Measurements from ENCODE around the gene CDK4. TPM values are rescaled to one million over a fixed set of nuclear protein-coding genes. Genes with fewer than 3 reads are reported as not detected.

Gene CDK4
- total and polyA plus RNA-seq, 2 of the 13 experiments (the other 11 are each of a cell fraction or from before 2014, with no cell fraction given) = 191 to 209 TPM

DNA sequence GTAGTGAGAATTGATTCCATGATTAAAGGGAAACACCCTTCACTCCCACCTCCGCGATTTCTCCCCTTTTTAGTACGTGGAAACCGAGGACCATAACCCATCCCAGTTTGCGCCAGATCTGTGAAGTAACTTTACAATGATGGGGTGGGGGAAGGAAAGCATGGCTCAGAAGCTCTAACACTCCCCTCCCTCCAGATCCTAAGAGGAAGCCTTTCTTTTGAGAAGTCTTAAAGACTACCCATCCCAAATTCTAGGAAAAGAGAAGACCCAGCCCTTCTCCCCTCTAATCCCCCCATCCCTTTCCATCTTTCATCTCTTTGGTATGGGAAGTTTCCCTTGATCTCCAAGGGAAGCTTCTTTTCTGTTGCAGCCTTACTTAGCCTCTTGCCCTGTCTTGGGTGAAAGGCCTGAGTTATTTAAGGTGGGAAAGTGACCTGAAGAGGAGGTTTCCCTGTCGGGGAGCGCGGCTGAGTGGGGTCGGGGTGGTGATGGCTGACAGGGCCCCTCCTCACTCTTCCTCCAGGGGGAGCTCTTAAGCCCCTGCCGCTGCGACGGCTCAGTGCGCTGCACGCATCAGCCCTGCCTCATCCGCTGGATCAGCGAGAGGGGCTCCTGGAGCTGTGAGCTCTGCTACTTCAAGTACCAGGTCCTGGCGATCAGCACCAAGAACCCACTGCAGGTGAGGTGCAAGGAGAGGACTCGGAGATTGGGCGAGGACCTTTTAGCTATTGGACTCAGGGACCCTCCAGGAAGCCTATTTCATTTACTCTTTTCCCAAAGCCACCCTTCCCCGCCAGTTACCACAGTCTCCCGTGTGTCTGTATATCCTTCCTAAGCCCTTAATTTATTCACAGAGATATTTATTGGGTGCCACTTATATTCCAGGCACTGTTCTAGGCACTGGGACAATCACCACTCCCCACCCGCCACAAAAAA is 4.6 kb upstream of the CDK4 start (continued):
- TF ChIP-seq ETV5 (CRISPR knock-in tag; IDR thresholded peaks at IDR 0.05; ENCODE audit: borderline replicate concordance) (0 out of 2 replicates have a peak, but pooled peaks have one; percentile 23), ZNF224 (CRISPR knock-in tag; IDR thresholded peaks at IDR 0.05) (no peak), KDM1A (CRISPR knock-in tag; IDR thresholded peaks at IDR 0.05) (no peak), POGZ (CRISPR knock-in tag; IDR thresholded peaks at IDR 0.05) (peak; percentile 53; the same call in 1 of the 2 replicates), ZNF678 (CRISPR knock-in tag; IDR thresholded peaks at IDR 0.05) (no peak), STAG1 (CRISPR knock-in tag; IDR thresholded peaks at IDR 0.05) (peak; percentile 49), KDM2A (CRISPR knock-in tag; IDR thresholded peaks at IDR 0.05; ENCODE audit: borderline replicate concordance, low read depth) (peak; percentile 66; the same call in 1 of the 2 replicates), NFE2 (CRISPR knock-in tag; IDR thresholded peaks at IDR 0.05) (no peak), DR1 (CRISPR knock-in tag; IDR thresholded peaks at IDR 0.05) (no peak), RAD21 (CRISPR knock-in tag; IDR thresholded peaks at IDR 0.05) (peak; percentile 50; the same call in 1 of the 2 replicates), MIER2 (CRISPR knock-in tag; IDR thresholded peaks at IDR 0.05) (no peak), KDM4B (CRISPR knock-in tag; IDR thresholded peaks at IDR 0.05) (no peak), CENPX (CRISPR knock-in tag; IDR thresholded peaks at IDR 0.05) (no peak), HNRNPK (IDR thresholded peaks at IDR 0.05; ENCODE audit: low read depth, low read length, poor library complexity, severe bottlenecking) (no peak), ZNF776 (CRISPR knock-in tag; IDR thresholded peaks at IDR 0.05) (no peak), GATAD2A (CRISPR knock-in tag; IDR thresholded peaks at IDR 0.05) (no peak), ARNT2 (CRISPR knock-in tag; IDR thresholded peaks at IDR 0.05; ENCODE audit: low read depth) (peak; percentile 55; the same call in 1 of the 2 replicates), TEAD3 (CRISPR knock-in tag; optimal IDR thresholded peaks at IDR 0.05; ENCODE audit: borderline replicate concordance) (no peak), HHEX (CRISPR knock-in tag; IDR thresholded peaks at IDR 0.05) (no peak), HOXA5 (CRISPR knock-in tag; IDR thresholded peaks at IDR 0.05) (no peak), ZNF441 (CRISPR knock-in tag; IDR thresholded peaks at IDR 0.05; ENCODE audit: borderline replicate concordance) (no peak), HNRNPUL1 (IDR thresholded peaks at IDR 0.05; ENCODE audit: low read depth, low read length) (no peak)
- TF ChIP-seq, protein P1, sequence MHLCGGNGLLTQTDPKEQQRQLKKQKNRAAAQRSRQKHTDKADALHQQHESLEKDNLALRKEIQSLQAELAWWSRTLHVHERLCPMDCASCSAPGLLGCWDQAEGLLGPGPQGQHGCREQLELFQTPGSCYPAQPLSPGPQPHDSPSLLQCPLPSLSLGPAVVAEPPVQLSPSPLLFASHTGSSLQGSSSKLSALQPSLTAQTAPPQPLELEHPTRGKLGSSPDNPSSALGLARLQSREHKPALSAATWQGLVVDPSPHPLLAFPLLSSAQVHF (CRISPR knock-in tag; IDR thresholded peaks at IDR 0.05) = no peak
- TF ChIP-seq, protein P2, sequence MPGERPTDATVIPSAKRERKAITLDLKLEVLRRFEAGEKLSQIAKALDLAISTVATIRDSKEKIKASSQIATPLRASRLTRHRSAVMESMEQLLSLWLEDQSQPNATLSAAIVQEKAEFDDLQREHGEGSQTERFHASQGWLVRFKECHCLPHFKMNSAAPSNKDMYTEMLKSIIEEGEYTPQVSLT (CRISPR knock-in tag; IDR thresholded peaks at IDR 0.05; ENCODE audit: borderline replicate concordance, low read depth) = no peak
- TF ChIP-seq, protein P3, sequence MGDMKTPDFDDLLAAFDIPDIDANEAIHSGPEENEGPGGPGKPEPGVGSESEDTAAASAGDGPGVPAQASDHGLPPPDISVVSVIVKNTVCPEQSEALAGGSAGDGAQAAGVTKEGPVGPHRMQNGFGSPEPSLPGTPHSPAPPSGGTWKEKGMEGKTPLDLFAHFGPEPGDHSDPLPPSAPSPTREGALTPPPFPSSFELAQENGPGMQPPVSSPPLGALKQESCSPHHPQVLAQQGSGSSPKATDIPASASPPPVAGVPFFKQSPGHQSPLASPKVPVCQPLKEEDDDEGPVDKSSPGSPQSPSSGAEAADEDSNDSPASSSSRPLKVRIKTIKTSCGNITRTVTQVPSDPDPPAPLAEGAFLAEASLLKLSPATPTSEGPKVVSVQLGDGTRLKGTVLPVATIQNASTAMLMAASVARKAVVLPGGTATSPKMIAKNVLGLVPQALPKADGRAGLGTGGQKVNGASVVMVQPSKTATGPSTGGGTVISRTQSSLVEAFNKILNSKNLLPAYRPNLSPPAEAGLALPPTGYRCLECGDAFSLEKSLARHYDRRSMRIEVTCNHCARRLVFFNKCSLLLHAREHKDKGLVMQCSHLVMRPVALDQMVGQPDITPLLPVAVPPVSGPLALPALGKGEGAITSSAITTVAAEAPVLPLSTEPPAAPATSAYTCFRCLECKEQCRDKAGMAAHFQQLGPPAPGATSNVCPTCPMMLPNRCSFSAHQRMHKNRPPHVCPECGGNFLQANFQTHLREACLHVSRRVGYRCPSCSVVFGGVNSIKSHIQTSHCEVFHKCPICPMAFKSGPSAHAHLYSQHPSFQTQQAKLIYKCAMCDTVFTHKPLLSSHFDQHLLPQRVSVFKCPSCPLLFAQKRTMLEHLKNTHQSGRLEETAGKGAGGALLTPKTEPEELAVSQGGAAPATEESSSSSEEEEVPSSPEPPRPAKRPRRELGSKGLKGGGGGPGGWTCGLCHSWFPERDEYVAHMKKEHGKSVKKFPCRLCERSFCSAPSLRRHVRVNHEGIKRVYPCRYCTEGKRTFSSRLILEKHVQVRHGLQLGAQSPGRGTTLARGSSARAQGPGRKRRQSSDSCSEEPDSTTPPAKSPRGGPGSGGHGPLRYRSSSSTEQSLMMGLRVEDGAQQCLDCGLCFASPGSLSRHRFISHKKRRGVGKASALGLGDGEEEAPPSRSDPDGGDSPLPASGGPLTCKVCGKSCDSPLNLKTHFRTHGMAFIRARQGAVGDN (CRISPR knock-in tag; IDR thresholded peaks at IDR 0.05) = peak; percentile 63
